ENCODE data around the gene AQP2.

AQP2 gene

GRCh38 chr12:49998453-49998852 is 47.9 kb downstream of the AQP2 start:
- no peak for DNase-seq

- DNase-seq = no peak
Measured at GRCh38 chr12:50003595-50003994, 53.1 kb downstream of the AQP2 start.

- no peak for DNase-seq
Measured at GRCh38 chr12:50004696-50005095, 54.2 kb downstream of the AQP2 start.

DNA sequence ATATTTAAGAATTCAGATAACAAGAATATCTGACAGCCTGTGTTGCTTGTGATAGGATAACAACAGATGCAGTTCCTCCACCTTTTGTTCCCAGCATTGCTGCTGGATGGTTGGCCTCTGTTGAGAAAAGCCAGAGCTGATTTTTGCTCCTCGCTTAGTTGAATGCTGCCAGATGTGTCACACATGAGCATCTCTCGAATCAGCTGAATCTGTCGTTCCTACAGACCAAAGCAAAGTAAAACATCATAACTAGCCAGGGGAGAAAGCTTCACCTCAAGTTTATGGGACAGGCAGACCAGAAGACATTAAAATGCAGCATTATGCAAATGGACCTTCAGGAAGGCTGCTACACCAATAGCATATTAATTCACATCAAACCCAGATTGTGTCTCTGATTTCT is 54.6 kb downstream of the AQP2 start:
- DNase-seq = no peak

GRCh38 chr12:50006280-50006679 is 55.7 kb downstream of the AQP2 start:
- DNase-seq = no peak

- DNase-seq = no peak
Measured at GRCh38 chr12:50006754-50007442, 56.4 kb downstream of the AQP2 start.

All from CD4-positive, alpha-beta T cell treated with Interleukin-17A for 1 hour (primary cell).